Fibroblast of pulmonary artery (primary cell): Measurements from ENCODE around the gene SRCIN1.

Source experiments
- DNase-seq: peaks from one replicate; pipeline ENCODE4 v3.0.0-alpha.2; 2010; ENCODE audit warnings: low read depth
- H3K4me3 ChIP-seq: replicated peaks from 2 replicates; pipeline ENCODE4 v1.5.1; 2011; ENCODE audit warnings: low read depth, mild to moderate bottlenecking, control low read depth, low read length, moderate library complexity
- TF ChIP-seq, protein P1 (sequence below): IDR thresholded peaks from 2 replicates; pipeline ENCODE4 v1.5.1; 2011; ENCODE audit warnings: mild to moderate bottlenecking, control low read depth, low read length, inconsistent platforms; ENCODE audit errors: missing control alignments

Gene SRCIN1

DNA sequence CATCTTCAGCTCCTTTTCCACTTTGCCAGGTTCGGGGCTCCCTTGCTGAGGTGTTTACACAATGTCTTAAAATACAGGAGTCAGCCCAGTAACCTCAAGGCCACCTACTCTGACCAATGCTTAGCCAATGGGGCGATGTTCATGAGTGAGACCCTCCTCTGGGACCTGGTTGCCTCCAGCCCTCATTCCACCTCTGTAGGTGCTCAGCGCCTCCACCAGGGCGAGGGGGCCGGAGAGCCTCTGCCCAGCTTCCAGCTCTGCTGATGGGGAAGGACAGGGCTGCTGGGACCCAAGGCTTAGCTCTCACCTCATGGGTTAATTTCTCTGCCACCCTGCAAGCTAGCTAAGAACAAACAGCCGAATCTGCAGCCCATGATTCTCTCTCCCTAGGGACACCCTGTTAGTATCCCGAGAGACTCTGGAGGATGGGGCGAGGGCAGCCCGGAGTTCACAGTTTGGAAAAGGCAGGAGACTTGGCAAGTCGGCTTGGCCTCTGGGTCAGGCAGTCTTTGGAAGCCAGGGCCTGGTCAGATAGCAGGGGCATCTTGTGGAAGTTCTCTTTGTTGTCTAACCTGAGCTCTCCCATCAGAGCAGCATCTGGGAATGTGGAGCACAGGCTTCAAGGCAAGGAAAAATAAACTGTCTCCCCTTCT, 16.2 kb downstream of the SRCIN1 start:
- no peak overlapping the region for H3K4me3 ChIP-seq
- no peak for DNase-seq
- TF ChIP-seq, protein P1, sequence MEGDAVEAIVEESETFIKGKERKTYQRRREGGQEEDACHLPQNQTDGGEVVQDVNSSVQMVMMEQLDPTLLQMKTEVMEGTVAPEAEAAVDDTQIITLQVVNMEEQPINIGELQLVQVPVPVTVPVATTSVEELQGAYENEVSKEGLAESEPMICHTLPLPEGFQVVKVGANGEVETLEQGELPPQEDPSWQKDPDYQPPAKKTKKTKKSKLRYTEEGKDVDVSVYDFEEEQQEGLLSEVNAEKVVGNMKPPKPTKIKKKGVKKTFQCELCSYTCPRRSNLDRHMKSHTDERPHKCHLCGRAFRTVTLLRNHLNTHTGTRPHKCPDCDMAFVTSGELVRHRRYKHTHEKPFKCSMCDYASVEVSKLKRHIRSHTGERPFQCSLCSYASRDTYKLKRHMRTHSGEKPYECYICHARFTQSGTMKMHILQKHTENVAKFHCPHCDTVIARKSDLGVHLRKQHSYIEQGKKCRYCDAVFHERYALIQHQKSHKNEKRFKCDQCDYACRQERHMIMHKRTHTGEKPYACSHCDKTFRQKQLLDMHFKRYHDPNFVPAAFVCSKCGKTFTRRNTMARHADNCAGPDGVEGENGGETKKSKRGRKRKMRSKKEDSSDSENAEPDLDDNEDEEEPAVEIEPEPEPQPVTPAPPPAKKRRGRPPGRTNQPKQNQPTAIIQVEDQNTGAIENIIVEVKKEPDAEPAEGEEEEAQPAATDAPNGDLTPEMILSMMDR = no peak

DNA sequence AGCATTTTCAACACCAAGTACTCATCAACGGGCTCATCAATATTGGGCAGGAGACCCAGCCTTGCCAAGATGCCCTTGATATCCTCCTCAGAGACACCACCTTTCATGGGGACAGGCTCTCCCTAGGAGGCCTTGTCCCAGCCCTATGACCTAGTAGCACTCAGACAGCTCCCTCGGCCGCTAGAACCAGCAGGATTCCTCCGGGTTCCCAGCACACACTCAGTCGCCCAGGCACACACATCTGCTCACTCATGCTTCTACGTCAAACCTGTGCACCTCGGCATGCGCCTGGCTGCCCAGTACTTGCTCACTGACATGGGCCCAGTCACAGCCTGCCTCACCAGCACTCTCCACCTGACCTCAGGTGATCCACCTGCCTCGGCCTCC, 17.0 kb downstream of the SRCIN1 start:
- no peak for DNase-seq
- TF ChIP-seq, protein P1 = no peak

DNA sequence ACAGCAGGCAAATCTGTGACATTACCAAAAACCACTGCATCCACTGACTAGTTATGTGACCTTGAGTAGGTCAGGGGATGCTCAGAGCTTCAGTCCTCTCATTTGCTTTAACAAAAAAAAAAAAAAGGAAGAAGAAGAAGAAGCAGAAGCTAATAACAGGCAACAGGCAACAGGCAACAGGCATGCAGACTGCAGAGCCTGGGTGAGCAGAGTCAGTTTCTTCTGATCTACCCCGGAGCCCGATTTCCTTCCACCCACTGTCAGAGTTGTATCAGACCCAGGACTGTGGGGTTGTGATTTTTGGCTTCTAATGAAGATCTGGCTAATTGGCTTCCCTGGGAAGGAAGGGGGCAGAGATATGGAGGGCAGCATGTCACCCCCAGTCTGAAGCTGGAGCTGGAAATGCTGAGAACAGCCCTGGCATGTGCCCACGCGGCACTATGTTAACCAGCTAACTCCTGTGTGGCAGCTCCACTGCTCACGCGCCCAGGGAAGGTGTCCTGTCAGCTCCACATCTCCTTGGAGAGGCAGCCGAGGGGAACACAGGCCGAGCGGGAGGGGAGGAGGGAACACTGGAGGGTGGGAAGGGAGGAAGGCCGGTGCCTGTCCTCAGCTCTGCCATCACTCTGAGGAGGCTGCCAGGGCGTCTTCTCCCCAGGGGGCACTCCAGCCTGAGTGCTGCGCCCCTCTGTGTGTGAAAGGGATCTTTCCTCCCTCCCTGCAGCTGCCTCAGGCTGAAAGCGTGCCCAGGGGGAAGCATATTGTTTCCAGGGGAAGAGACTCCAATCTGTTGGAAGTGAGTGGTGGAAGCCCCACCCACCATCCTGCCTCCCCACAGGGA, 17.6 kb downstream of the SRCIN1 start:
- no peak for DNase-seq
- no peak overlapping the region for H3K4me3 ChIP-seq
- TF ChIP-seq, protein P1 = no peak

More for the DNA sequence above, 17.0 kb downstream of the SRCIN1 start:
- H3K4me3 ChIP-seq = no peak overlapping the region

DNA sequence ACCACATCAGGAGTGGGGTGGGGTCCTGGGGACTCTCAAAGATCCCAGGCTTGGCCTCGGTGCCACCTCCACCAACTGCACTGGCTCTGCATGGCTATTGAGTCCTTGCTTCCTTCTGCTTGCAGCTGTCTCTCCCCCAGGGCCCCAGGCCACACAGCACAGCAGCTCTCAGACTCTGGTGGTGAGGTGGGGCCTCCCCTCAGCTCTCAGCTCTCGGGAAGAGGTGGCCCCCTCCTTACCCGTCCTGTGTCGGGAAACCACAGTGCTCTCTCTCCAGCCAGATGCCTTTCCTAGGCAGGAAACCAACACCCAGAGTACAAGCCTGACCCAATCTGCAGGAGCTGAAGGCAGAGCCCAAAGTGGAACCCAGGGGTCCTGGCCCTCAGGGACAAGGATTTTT, 18.5 kb downstream of the SRCIN1 start:
- no peak for DNase-seq
- no peak overlapping the region for H3K4me3 ChIP-seq
- TF ChIP-seq, protein P1 = no peak

DNA sequence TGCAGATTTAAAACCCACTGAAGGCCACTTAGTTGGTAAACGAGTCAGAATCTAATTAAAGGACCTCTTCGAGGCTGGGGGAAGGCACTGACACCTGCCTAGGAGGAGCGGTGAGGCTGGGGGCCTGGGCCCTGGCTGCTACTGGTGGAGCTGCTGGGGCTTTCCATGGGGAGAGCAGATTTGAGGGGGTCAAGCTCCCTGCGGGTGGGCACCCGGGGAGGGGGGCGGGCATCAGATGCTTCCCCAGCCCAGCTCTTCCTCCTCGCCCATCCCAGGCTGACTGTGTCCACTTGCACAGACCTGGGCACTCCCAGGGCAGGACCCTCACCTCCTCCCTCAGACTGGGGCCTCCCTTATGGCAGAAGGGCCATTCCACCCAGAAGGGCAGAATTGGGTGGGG, 19.0 kb downstream of the SRCIN1 start:
- DNase-seq = no peak
- TF ChIP-seq, protein P1 = no peak
- H3K4me3 ChIP-seq = no peak overlapping the region

DNA sequence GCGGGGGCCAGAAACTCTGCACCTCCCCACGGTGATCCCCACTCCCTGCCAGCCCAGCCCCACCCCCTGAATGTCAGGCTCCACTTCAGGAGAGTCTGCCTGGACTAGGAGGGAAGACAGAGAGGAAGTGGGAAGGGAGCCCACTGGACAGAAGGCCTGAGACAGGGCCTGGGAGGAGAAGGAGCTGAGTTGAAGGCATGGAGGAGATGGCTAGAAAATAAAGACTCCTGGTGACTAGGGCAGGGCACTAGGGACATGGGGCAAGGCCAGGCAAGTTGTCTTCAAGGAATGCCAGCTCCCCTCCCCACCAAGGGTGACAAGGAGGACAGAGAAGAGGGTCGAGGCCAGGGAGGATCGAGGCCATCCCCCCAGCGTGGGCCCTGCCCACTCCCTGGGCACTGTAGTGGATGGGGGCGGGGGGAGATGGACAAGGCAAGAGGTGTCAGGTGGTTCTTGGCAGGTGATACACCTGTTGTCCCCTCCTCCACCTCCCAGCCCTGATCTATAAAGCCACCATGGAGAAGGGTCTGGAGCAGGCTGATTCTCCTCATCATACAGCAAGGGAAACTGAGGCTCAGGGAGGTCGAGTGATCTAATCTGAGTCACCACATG, 19.7 kb downstream of the SRCIN1 start:
- H3K4me3 ChIP-seq = no peak overlapping the region
- no peak for DNase-seq
- TF ChIP-seq, protein P1 = no peak
